CD4-positive, alpha-beta T cell treated with Interleukin-4 for 1 hour (primary cell): Measurements from ENCODE around the gene INSYN1.
"Not testable (repeated sequence)": the region's sequence is repeated elsewhere in the genome, so short reads cannot be mapped to it uniquely, and the experiment has no call there.

ENCODE experiments used
- DNase-seq, 2 donors: peaks; one replicate each; pipeline ENCODE4 v3.0.0-alpha.2; 2020 to 2022

Gene INSYN1

GRCh38 chr15:73710321-73710720, 42.8 kb downstream of the INSYN1 start:
- no peak for DNase-seq

- no peak for DNase-seq
Measured at GRCh38 chr15:73709686-73710085, 43.5 kb downstream of the INSYN1 start.

- DNase-seq: no peak
Measured at GRCh38 chr15:73709241-73709640, 43.9 kb downstream of the INSYN1 start.

GRCh38 chr15:73708691-73709090, 44.5 kb downstream of the INSYN1 start:
- no peak for DNase-seq

- DNase-seq: peak; percentile 45 to 62
Measured at GRCh38 chr15:73704869-73705645, 48.1 kb downstream of the INSYN1 start.

GRCh38 chr15:73704142-73704868, 48.8 kb downstream of the INSYN1 start:
- not testable (repeated sequence) for DNase-seq

GRCh38 chr15:73703601-73704000, 49.5 kb downstream of the INSYN1 start:
- DNase-seq: not testable (repeated sequence)

- DNase-seq: not testable (repeated sequence)
Measured at GRCh38 chr15:73702311-73703239, 50.6 kb downstream of the INSYN1 start.

GRCh38 chr15:73700041-73700842, 52.9 kb downstream of the INSYN1 start:
- peak; percentile 75 to 78 for DNase-seq

- no peak for DNase-seq
Measured at GRCh38 chr15:73699249-73700040, 53.7 kb downstream of the INSYN1 start.

- peak; percentile 72 to 75 for DNase-seq
Measured at GRCh38 chr15:73697033-73697467, 56.1 kb downstream of the INSYN1 start.

GRCh38 chr15:73696641-73697001, 56.5 kb downstream of the INSYN1 start:
- DNase-seq: no peak

GRCh38 chr15:73695773-73696640, 57.1 kb downstream of the INSYN1 start:
- DNase-seq: no peak

GRCh38 chr15:73694419-73694818, 58.7 kb downstream of the INSYN1 start:
- DNase-seq: no peak

GRCh38 chr15:73691396-73691795, 61.8 kb downstream of the INSYN1 start:
- no peak for DNase-seq

GRCh38 chr15:73688455-73688854, 64.7 kb downstream of the INSYN1 start:
- no peak for DNase-seq

GRCh38 chr15:73687351-73687750, 65.8 kb downstream of the INSYN1 start:
- DNase-seq: no peak

- DNase-seq: no peak
Measured at GRCh38 chr15:73686781-73687256, 66.3 kb downstream of the INSYN1 start.

- no peak for DNase-seq
Measured at GRCh38 chr15:73685981-73686380, 67.2 kb downstream of the INSYN1 start.
